Stromal cell of bone marrow (primary cell): ENCODE measurements around the gene MEF2D.

Experiments
- DNase-seq: peaks from one replicate; pipeline ENCODE4 v3.0.0-alpha.2; 2012; ENCODE audit warnings: low read depth

Gene MEF2D

DNA sequence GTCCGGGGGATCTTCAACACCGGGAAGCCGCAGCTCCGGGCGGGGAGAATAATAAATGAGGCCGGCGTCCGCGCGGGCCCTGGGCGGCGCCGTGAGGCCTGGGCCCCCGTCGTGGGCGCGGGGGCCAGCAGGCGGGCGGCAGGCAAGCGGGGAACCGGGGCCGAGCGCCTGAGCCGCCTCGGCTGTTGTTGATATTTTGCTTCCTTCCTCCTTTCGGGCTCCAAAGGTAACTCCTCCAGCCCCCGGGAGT is at the start of gene MEF2D:
MEF2D (minus strand) TSS at position 233 of the 250 bp plus-strand sequence. CDS start 17,483 bp downstream, outside the sequence.
- DNase-seq, result no peak

DNA sequence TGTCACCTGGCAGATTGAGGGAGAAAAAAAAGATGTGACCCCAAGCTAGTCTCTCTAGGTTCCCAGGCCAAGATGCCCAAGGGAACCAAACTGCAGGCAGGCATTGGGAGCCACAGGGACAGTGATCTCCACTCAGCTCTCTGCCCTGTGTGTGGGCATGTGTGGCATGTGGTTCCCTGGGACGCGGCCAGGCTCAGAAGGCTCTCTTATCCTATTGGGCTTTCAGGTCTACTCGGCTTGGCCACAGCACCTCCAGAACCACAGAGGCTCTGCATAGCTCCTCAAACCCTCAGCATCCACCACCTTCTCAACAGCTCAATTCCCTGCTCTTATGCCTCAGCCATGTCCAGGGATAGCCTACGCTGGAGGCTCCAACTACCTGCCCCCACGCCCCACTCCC is 49.8 kb upstream of the MEF2D start:
- no peak for DNase-seq

DNA sequence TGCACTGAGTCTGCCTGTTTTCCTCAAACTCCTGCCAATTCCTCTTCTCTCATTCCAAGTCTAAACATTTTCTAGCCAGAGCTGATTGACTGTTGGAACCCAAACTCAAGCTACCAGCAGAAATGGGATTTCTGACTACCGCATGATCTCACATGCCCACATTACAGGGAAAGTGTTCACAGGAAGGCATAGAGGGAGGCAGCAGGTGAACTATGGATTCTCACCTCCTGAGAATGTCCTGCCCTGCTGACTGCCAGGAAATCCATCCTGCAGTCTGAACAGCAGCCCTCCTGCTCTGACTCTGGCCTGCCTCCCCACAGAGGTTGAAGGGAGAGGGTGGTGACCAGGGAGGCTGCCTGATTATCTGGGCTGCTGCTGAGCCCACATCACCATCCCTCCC is 49.3 kb upstream of the MEF2D start:
- DNase-seq, result no peak

DNA sequence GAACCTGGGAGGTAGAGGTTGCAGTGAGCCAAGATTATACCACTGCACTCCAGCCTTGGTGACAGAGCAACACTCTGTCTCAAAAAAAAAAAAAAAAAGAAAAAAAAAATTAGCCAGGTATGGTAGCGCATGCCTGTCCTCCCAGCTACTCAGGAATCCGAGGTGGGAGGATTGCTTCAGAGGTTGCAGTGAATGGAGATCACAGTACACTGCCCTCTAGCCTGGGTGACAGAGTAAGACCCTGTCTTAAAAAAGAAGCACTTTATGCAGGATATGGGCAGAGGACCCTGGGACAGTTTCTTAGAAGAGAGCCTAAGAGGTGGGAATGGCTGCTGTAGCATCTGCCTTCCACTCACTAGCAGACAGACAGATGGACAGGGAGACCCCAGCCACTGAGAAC is 48.8 kb upstream of the MEF2D start:
- DNase-seq, result no peak

- no peak for DNase-seq
These were observed 47.4 kb upstream of the MEF2D start for GRCh38 chr1:156547982-156548381.

DNA sequence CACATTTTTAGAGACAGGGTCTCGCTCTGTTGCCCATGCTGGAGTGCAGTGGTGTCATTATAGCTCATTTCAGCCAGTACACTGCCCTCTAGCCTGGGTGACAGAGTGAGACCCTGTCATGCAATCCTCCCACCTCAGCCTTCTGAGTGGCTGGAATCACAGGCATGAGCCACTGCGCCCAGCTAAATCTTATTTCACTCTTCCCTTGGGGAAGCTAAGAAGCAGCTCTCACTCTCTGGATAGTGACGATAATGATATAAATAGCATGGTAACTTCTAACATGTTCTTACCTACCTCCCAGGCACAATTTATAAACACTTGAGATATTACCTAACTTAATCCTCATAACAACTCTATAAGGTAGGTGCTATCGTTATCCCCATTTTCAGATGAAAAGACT is 46.9 kb upstream of the MEF2D start:
- DNase-seq, result no peak

- DNase-seq, result no peak
These were observed 45.7 kb upstream of the MEF2D start for GRCh38 chr1:156546267-156546666.

GRCh38 chr1:156544592-156545102 is 44.1 kb upstream of the MEF2D start:
- no peak for DNase-seq

GRCh38 chr1:156543066-156543465 is 42.5 kb upstream of the MEF2D start:
- no peak for DNase-seq

DNA sequence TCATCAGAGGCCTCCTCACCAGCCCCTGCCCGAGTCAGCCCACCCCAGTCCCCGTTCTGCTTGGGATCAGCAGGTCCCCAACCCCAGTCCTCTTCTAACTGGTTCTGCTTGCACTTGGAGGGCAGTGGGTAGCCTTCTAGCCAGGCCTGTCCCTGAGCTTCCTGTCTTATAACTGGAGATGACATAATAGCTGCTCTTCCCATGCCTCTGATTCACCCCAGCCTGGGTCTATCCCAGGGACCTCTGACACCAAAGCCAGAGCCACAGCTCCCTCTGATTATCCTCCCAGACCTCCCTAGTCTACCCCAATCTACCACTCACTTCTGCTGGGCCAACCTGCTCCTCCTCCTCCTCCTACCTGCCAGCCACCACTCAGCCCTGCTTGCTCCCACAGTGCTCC is 40.4 kb upstream of the MEF2D start:
- no peak for DNase-seq

GRCh38 chr1:156539818-156540355 is 39.3 kb upstream of the MEF2D start:
- DNase-seq, result no peak

- no peak for DNase-seq
These were observed 38.3 kb upstream of the MEF2D start for GRCh38 chr1:156538711-156539440.

DNA sequence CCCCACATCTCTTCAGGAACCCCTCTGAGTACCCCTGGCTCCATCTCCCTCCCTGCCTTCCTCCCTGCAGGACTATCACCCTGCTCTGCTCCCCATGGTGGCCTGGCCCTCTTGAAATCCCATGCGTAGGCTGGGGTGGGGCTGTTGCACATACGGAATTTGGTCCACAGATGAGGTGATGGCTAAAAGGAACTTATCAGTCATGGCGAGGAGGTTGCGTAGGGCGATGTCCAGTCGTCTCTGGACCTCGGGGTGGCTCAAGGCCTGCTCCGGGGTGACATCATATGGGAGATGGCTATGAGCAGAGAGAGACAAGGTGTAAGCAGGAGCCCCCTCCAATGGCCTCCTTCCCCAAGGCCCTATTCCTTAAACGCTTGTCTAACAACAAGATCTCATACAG is 36.5 kb upstream of the MEF2D start:
- DNase-seq, result no peak

DNA sequence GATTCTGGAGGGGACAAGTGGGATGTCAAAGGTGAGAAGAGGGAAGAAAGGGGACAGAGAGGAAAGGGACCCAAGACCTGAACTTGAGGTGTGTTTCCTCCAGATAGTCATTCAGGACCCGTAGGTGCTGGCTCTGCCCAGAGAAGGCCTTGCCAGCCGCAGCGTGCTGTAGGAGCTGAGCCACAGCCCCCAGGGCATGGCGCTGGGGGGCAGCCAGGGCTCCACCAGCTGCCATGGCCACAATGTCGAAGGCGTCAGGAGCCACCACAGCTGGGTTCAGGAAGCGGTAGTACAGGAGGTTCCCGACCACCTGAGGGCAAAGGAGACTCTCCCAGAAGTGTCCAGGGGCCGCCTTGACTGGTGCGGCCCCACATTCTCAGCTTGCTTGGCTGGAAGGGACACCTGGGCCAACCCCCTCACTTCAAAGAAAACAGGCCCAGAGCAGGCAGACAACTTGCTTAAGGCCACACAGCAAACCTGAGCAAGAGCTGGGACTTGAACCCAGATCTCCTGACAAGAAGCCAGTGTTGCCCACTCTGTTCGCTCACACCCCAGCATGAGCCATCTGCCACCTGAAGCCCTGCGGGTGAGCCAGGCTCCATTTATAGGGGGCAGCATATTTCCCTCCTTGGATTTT is 34.0 kb upstream of the MEF2D start:
- no peak for DNase-seq

DNA sequence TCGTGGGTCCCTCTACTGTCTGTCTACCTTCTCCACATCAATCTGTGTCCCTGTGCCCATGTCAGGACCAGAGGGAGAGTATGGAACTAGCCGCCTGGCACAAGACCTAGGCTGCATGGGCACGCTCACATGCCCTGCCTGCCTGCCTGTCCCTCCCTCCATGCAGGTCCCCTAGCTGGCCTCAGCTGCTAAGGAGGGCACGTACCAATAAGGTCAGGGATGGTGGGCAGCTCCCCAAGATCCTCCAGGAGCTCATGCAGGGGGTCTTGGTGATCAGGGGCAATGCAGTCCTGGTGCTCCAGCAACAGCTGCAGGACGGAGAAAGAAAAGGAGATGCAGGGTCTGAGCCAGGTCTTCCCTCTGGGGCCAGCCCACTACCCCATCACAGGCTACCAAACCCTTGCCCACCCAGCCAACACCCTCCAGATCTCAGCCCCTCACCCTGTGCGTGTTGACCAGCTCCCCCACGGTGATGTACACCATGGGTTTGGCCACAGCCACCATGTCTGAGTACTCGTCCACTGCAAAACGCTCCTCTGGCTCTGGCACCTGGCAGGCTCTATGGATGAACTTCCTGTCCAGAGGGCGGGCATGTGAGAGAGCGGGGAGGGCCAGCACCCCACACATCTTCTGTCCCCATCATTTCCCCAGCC is 33.1 kb upstream of the MEF2D start:
- no peak for DNase-seq

DNA sequence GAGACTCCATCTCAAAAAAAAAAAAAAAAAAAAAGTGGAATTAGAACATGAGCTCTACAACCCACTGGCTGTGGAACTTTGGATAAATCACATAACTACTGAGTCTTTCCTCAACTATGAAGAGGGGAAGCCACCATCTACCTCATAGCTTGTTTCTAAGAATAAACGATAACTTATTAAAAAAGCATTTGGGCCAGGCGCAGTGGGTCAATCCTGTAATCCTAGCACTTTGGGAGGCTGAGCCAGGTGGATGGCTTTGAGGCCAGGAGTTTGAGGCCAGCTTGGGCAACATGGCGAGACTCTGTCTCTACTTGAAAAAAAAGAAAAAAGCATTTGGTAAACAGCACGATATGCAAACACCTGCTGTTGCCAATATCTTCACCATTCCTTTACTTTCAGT is 31.8 kb upstream of the MEF2D start:
- DNase-seq, result no peak

- DNase-seq, result no peak
These were observed 29.4 kb upstream of the MEF2D start for GRCh38 chr1:156530006-156530405.

DNA sequence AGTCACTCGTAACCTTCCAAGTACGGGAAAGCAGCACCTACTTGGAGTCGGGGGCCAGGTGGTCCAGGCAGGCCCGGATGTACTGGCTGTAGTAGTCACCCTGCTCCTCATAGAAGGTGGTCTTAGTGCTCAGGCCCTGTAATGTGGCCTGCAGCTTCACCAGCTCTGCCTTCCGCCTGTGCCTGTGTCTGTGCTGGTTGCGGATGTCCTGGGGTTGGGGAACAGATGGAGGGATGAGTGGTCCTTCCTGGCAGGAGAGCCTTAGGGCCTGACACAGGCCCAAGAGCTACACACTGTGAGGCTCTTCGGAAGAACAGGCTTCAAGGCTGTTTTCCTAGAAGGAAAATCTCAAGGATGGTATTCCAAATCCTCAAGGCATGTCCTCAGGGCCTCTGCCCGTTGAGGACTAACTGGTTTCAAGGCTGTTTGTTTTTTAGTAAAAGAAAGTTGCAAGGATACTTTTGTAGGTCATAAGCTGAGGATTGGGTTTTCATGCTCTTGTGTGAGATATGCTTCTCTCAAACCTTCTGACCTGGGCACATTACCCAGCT is 28.4 kb upstream of the MEF2D start:
- no peak for DNase-seq

DNA sequence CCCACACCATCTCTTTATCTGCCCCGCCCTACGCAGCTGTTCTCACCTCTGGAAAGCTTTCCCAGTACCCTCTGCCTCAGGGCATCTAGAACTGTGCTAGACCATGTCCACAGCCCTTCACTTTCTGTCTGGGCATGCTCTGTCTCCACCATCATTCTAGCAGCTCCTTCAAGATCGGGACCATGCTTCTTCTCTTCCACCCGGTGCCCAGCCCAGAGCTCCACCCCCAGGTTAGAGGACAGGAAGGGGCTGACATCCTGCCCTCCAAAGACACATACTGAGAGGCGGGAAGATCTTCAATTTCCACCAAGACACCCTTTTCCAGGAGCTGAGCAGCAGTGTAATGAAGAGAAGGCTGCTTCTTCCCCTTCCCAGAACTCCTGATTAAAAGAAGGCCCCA is 27.7 kb upstream of the MEF2D start:
- DNase-seq, result no peak

GRCh38 chr1:156527584-156527983 is 27.0 kb upstream of the MEF2D start:
- DNase-seq, result no peak

DNA sequence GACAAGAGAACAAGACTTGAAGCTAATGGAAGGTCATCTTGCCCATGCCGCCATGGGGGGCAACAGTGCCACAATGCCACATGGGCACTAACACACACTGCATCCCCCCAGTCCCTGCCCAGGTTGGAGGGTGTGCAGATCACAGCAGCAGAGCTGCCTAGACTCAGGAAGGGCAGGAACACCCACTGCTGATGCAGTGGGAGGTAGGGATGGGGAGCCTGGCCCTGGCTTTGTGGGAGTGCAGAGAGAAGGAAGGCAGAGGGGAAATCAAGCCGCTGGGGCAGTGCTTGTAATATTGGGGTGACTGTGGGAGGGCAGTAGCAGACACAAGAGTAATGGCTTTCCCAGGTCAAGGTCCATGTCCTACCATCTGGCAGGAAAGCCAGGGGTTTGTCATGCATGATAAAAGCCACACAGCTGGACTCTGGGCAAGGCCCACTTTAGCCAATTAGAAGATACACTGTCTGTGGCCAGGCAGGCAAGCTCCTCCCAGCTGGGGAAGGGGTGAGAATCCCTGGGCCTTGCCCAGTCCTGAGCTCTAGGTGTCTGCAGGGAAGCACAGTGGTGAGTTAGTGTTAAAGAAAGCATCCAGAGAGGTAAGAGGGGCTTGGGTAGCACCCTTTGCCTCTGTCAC is 25.4 kb upstream of the MEF2D start:
- DNase-seq, result no peak

GRCh38 chr1:156525071-156525501 is 24.5 kb upstream of the MEF2D start:
- no peak for DNase-seq
